ENCODE results near the gene SNAP91. TPM values are rescaled to one million over a fixed set of nuclear protein-coding genes. Genes with fewer than 3 reads are reported as not detected.

SNAP91 gene
- total and polyA plus RNA-seq, 2 donors (not counting 3 experiments of a cell fraction or from before 2014, with no cell fraction given): 1.3 to 1.5 TPM

GRCh38 chr6:83589076-83589475 is 119.8 kb downstream of the SNAP91 start:
- H3K79me2 ChIP-seq (ENCODE audit: control insufficient read depth, insufficient read depth, low read length): no peaks in the 10 kb centered on the region
- H3K9me3 ChIP-seq (replicated peaks; ENCODE audit: control insufficient read depth, insufficient read depth, low read length): no peaks in the 10 kb centered on the region
- no peak overlapping the region for H3K4me2 ChIP-seq (ENCODE audit: insufficient read depth, low read length)
- H3K27ac ChIP-seq (ENCODE audit: insufficient read depth, low read depth, low read length): no peak overlapping the region
- no peaks in the 10 kb centered on the region for H3K4me1 ChIP-seq (ENCODE audit: control insufficient read depth, extremely low read depth, insufficient read depth, low read length)
- BruUV-seq (replicated peaks): no TSS peak
- CTCF ChIA-PET: interaction anchor here (1.0 to 2.5 kb wide), 2 partner anchors 14 to 26 kb away, joined by 5 to 6 read pairs; no protein-coding TSS in a partner anchor
- H2AFZ ChIP-seq (ENCODE audit: low read depth, low read length): no peak overlapping the region
- no peak for TF ChIP-seq POLR2A (IDR thresholded peaks at IDR 0.05; ENCODE audit: low read depth, low read length)
- no peak for TF ChIP-seq EZH2 (IDR thresholded peaks at IDR 0.05; ENCODE audit: borderline replicate concordance, low read depth, low read length, severe bottlenecking)
- no peak for TF ChIP-seq CTCF (IDR thresholded peaks at IDR 0.05; ENCODE audit: extremely low read depth in 1 of 2, insufficient read depth in 1 of 2, low read depth in 1 of 2, low read length in 2 of 2)
- TF ChIP-seq MYC (IDR thresholded peaks at IDR 0.05; ENCODE audit: low read depth, low read length): no peak
- no peak for TF ChIP-seq GATA2 (IDR thresholded peaks at IDR 0.05; ENCODE audit: insufficient read depth, insufficient read length, low read depth, low read length)
- TF ChIP-seq JUN (IDR thresholded peaks at IDR 0.05; ENCODE audit: borderline replicate concordance, insufficient read depth, insufficient read length, low read depth): no peak
- TF ChIP-seq, protein P1, sequence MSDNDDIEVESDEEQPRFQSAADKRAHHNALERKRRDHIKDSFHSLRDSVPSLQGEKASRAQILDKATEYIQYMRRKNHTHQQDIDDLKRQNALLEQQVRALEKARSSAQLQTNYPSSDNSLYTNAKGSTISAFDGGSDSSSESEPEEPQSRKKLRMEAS (IDR thresholded peaks at IDR 0.05; ENCODE audit: insufficient read depth, insufficient read length): no peak
- TF ChIP-seq POLR2AphosphoS5 (IDR thresholded peaks at IDR 0.05; ENCODE audit: insufficient read depth, low read depth, low read length): no peak
- TF ChIP-seq FOS (IDR thresholded peaks at IDR 0.05; ENCODE audit: borderline replicate concordance, insufficient read depth, low read length): no peak
- dilution Hi-C loops (cut with MboI; ENCODE audit: extremely low pct_ligation_motif_present, low sequenced_read_pairs): no loop called here
- FAIRE-seq: no peak
- no peaks in the 10 kb centered on the region for H4K20me1 ChIP-seq (replicated peaks; ENCODE audit: control insufficient read depth, extremely low read depth, insufficient read depth, low read length)
- intact Hi-C loops (cut with micrococcal nuclease): no loop called here
- no peaks in the 10 kb centered on the region for H3K27me3 ChIP-seq (ENCODE audit: control insufficient read depth in 2 of 2, insufficient read depth in 2 of 2, low read length in 2 of 2)
- no peak overlapping the region for H3K4me3 ChIP-seq (replicated peaks in 1 of 3; ENCODE audit: insufficient read depth in 1 of 3, low read depth in 1 of 3, low read length in 3 of 3)
- no peaks in the 10 kb centered on the region for H3K9me1 ChIP-seq (replicated peaks; ENCODE audit: control insufficient read depth, extremely low read depth, insufficient read depth, low read length)
- H3K36me3 ChIP-seq (ENCODE audit: control insufficient read depth in 2 of 2, extremely low read depth in 1 of 2, insufficient read depth in 2 of 2, low read length in 2 of 2): no peaks in the 10 kb centered on the region
- no peak for DNase-seq (ENCODE audit: low read depth, low spot score)
- no peak overlapping the region for H3K9ac ChIP-seq (replicated peaks; ENCODE audit: extremely low read depth, insufficient read depth, low read length)
- POLR2A ChIA-PET: no interaction called here
